Fibroblast of lung (primary cell): Measurements from ENCODE around the gene PRPH2. TPM values are rescaled to one million over a fixed set of nuclear protein-coding genes. Genes with fewer than 3 reads are reported as not detected.

Experiments
- DNase-seq, 2 donors: peaks; one replicate each; pipeline versions ENCODE4 v3.0.0 to v3.0.0-alpha.2; 2010; ENCODE audit warnings: low read depth in 2 of 2
- H2AFZ ChIP-seq: 2 replicates; pipeline ENCODE4 v1.5.1; 2012; ENCODE audit warnings: low read length, control low read depth, inconsistent platforms
- H3K27ac ChIP-seq: 2 replicates; pipeline ENCODE4 v1.5.1; 2011; ENCODE audit warnings: low read length, control low read depth; ENCODE audit not compliant: insufficient read depth
- H3K27me3 ChIP-seq: 2 replicates; pipeline ENCODE4 v1.5.1; 2011; ENCODE audit warnings: mild to moderate bottlenecking, low read length; ENCODE audit not compliant: control insufficient read depth, insufficient read depth
- H3K36me3 ChIP-seq: 2 replicates; pipeline ENCODE4 v1.5.1; 2011; ENCODE audit warnings: low read length; ENCODE audit not compliant: control insufficient read depth, insufficient read depth
- H3K4me1 ChIP-seq: 2 replicates; pipeline ENCODE4 v1.5.1; 2011; ENCODE audit warnings: low read length; ENCODE audit not compliant: control insufficient read depth, insufficient read depth; ENCODE audit errors: extremely low read depth
- H3K4me2 ChIP-seq: 2 replicates; pipeline ENCODE4 v1.5.1; 2011; ENCODE audit warnings: low read length, control low read depth; ENCODE audit not compliant: insufficient read depth; ENCODE audit errors: extremely low read depth
- H3K4me3 ChIP-seq, 4 experiments: fragments of 200-600 bp in 1 of 4; sonication (generic) in 1 of 4; replicated peaks in 1 of 4; 2 replicates each; pipeline ENCODE4 v1.5.1; 2011 to 2016; ENCODE audit warnings: low read length in 4 of 4, low read depth in 3 of 4, mild to moderate bottlenecking in 3 of 4, control low read depth in 2 of 4, inconsistent platforms in 1 of 4, mixed read lengths in 1 of 4; ENCODE audit not compliant: insufficient read depth in 1 of 4; ENCODE audit errors: control extremely low read depth in 1 of 4
- H3K79me2 ChIP-seq: 2 replicates; pipeline ENCODE4 v1.5.1; 2012; ENCODE audit warnings: mild to moderate bottlenecking, low read length, inconsistent platforms; ENCODE audit not compliant: control insufficient read depth, insufficient read depth
- H3K9ac ChIP-seq: 2 replicates; pipeline ENCODE4 v1.5.1; 2011; ENCODE audit warnings: mild to moderate bottlenecking, low read length, control low read depth; ENCODE audit not compliant: insufficient read depth
- H3K9me3 ChIP-seq: 2 replicates; pipeline ENCODE4 v1.5.1; 2012; ENCODE audit warnings: low read depth, low read length; ENCODE audit not compliant: control insufficient read depth, insufficient read depth
- H4K20me1 ChIP-seq: 2 replicates; pipeline ENCODE4 v1.5.1; 2011; ENCODE audit warnings: low read length; ENCODE audit not compliant: control insufficient read depth, insufficient read depth; ENCODE audit errors: extremely low read depth
- CTCF ChIP-seq, 2 donors: IDR thresholded peaks in 1 of 2; conservative IDR thresholded peaks in 1 of 2; 1 replicate in 1 of 2; 2 replicates in 1 of 2; pipeline ENCODE4 v1.5.1; 2011 to 2012; ENCODE audit warnings: low read length in 2 of 2, control low read depth in 1 of 2, inconsistent platforms in 1 of 2, low read depth in 1 of 2, mild to moderate bottlenecking in 1 of 2
- EZH2 ChIP-seq: IDR thresholded peaks from 2 replicates; pipeline ENCODE4 v1.5.1; 2012; ENCODE audit warnings: low read length, control low read depth, mild to moderate bottlenecking; ENCODE audit errors: missing control alignments
- polyA plus RNA-seq, 2 donors: library from polyadenylated mRNA; depleted of rRNA in 1 of 2; stranded (reverse) in 1 of 2; unstranded in 1 of 2; fragments of >200 nt; gene quantifications; 2 replicates each; pipeline ENCODE4 v1.2.1, GENCODE V29; 2011 to 2012; ENCODE audit warnings: missing spikeins in 1 of 2
- total RNA-seq: library from RNA; depleted of rRNA; stranded (reverse); fragments of >200 nt; gene quantifications from 2 replicates; pipeline ENCODE4 v1.2.1, GENCODE V29; 2014

PRPH2 gene
- total and polyA plus RNA-seq, 2 donors (not counting 1 experiment from before 2014, with no cell fraction given) = 6.3 to 8.6 TPM

- H3K9ac ChIP-seq = no peak overlapping the region
Observed at GRCh38 chr6:42769051-42769450, 46.7 kb upstream of the PRPH2 start.

GRCh38 chr6:42766163-42766670 lies 43.8 kb upstream of the PRPH2 start:
- H3K4me1 ChIP-seq = no peaks in the 10 kb centered on the region
- peak; percentile 55 to 90 for DNase-seq
- H3K9ac ChIP-seq = no peak overlapping the region
- H3K27me3 ChIP-seq = no peaks in the 10 kb centered on the region
- no peak overlapping the region for H2AFZ ChIP-seq
- H4K20me1 ChIP-seq = no peaks in the 10 kb centered on the region
- no peak overlapping the region for H3K27ac ChIP-seq
- H3K36me3 ChIP-seq = no peaks in the 10 kb centered on the region
- H3K4me2 ChIP-seq = no peak overlapping the region
- no peak overlapping the region for H3K4me3 ChIP-seq
- no peak for TF ChIP-seq EZH2
- no peak for TF ChIP-seq CTCF (conservative IDR thresholded peaks at IDR 0.05 in 1 of 2, IDR thresholded peaks at IDR 0.05 in 1 of 2; ENCODE audit: low read depth in 1 of 2, low read length in 2 of 2)
- no peaks in the 10 kb centered on the region for H3K79me2 ChIP-seq
- H3K9me3 ChIP-seq = no peaks in the 10 kb centered on the region

More at GRCh38 chr6:42769051-42769450, 46.7 kb upstream of the PRPH2 start:
- Histone ChIP-seq H3K4me3 (no peak overlapping the region), H3K9me3 (no peaks in the 10 kb centered on the region), H3K4me1 (no peaks in the 10 kb centered on the region), H4K20me1 (no peaks in the 10 kb centered on the region), H3K27me3 (no peaks in the 10 kb centered on the region), H2AFZ (no peak overlapping the region), H3K27ac (no peak overlapping the region), H3K36me3 (no peaks in the 10 kb centered on the region), H3K79me2 (no peaks in the 10 kb centered on the region), H3K4me2 (no peak overlapping the region)
- no peak for TF ChIP-seq EZH2
- TF ChIP-seq CTCF (conservative IDR thresholded peaks at IDR 0.05 in 1 of 2, IDR thresholded peaks at IDR 0.05 in 1 of 2; ENCODE audit: low read depth in 1 of 2, low read length in 2 of 2) = no peak
- no peak for DNase-seq

GRCh38 chr6:42764911-42765648 lies 42.7 kb upstream of the PRPH2 start:
- no peaks in the 10 kb centered on the region for H3K79me2 ChIP-seq
- no peaks in the 10 kb centered on the region for H4K20me1 ChIP-seq
- no peak overlapping the region for H3K27ac ChIP-seq
- no peak overlapping the region for H3K4me3 ChIP-seq
- TF ChIP-seq CTCF (conservative IDR thresholded peaks at IDR 0.05 in 1 of 2, IDR thresholded peaks at IDR 0.05 in 1 of 2; ENCODE audit: low read depth in 1 of 2, low read length in 2 of 2) (no peak), EZH2 (no peak)
- no peak overlapping the region for H3K9ac ChIP-seq
- no peaks in the 10 kb centered on the region for H3K9me3 ChIP-seq
- no peak overlapping the region for H3K4me2 ChIP-seq
- no peaks in the 10 kb centered on the region for H3K36me3 ChIP-seq
- no peak overlapping the region for H2AFZ ChIP-seq
- no peak for DNase-seq
- H3K27me3 ChIP-seq = no peaks in the 10 kb centered on the region
- no peaks in the 10 kb centered on the region for H3K4me1 ChIP-seq
